ENCODE data around the gene SCN3A. TPM values are rescaled to one million over a fixed set of nuclear protein-coding genes. Genes with fewer than 3 reads are reported as not detected.

The SCN3A gene
- total RNA-seq, 6 donors from 2014 or later = under 0.01 to 7.3 (median 0.78) TPM

- Histone ChIP-seq H3K4me3 (no peak overlapping the region), H3K27me3 (no peaks in the 10 kb centered on the region), H3K36me3 (no peaks in the 10 kb centered on the region), H3K27ac (no peak overlapping the region), H3K4me1 (peaks cover 0 to 5% (median 0%) of the 10 kb centered on the region in 4 donors), H3K9me3 (no peaks in the 10 kb centered on the region)
- ATAC-seq (ENCODE audit: low FRiP score in 2 of 2) (no peak), DNase-seq (no peak)
- WGBS, 2 donors = 86 to 91% methylated on average over 2 of the region's 2 CpGs
- no peak for TF ChIP-seq EP300 (IDR thresholded peaks at IDR 0.05)
- TF ChIP-seq POLR2AphosphoS5 (IDR thresholded peaks at IDR 0.05) = no peak
- no peak for TF ChIP-seq POLR2A (IDR thresholded peaks at IDR 0.05)
- TF ChIP-seq CTCF (IDR thresholded peaks at IDR 0.05) = no peak
Observed at GRCh38 chr2:165205865-165206264, 2.0 kb upstream of the SCN3A start.

GRCh38 chr2:165202239-165202638 lies 1.6 kb downstream of the SCN3A start:
- H3K27me3 ChIP-seq = no peaks in the 10 kb centered on the region
- TF ChIP-seq POLR2AphosphoS5 (IDR thresholded peaks at IDR 0.05) = no peak
- TF ChIP-seq EP300 (IDR thresholded peaks at IDR 0.05) = no peak
- no peak for TF ChIP-seq POLR2A (IDR thresholded peaks at IDR 0.05)
- no peak for TF ChIP-seq CTCF (IDR thresholded peaks at IDR 0.05)
- peaks cover 0 to 5% (median 0%) of the 10 kb centered on the region in 4 donors for H3K4me1 ChIP-seq
- no peak overlapping the region for H3K4me3 ChIP-seq
- DNase-seq (no peak), ATAC-seq (ENCODE audit: low FRiP score in 2 of 2) (no peak)
- H3K36me3 ChIP-seq = no peaks in the 10 kb centered on the region
- H3K9me3 ChIP-seq = no peaks in the 10 kb centered on the region
- H3K27ac ChIP-seq = no peak overlapping the region
- 84 to 95% methylated on average over 1 of the region's 1 CpG for WGBS, 2 donors

DNA sequence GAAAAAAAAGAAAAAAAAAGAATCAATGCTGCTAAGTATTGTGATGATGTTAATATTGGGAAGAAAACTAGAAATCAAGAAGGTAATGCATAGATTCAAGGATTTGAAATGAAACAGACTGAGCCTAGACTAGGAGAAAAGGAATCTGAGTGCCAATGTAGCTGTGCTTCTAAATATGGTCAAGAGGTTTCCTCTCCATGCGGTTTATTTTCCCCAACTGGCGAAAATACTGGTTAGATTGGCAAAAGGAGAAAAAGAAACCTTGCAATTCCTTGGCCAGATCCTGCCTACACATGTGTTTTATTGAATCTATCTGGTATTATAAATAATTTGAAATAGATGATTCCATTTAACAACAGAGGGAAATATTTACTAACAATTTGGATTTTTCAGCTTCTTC lies 5.7 kb downstream of the SCN3A start:
- ATAC-seq (ENCODE audit: low FRiP score in 2 of 2) (no peak), DNase-seq (no peak)
- TF ChIP-seq CTCF (IDR thresholded peaks at IDR 0.05) = no peak
- TF ChIP-seq POLR2AphosphoS5 (IDR thresholded peaks at IDR 0.05) = no peak
- TF ChIP-seq EP300 (IDR thresholded peaks at IDR 0.05) = no peak
- TF ChIP-seq POLR2A (IDR thresholded peaks at IDR 0.05) = no peak
- Histone ChIP-seq H3K36me3 (no peaks in the 10 kb centered on the region), H3K9me3 (no peaks in the 10 kb centered on the region), H3K4me1 (no peaks in the 10 kb centered on the region), H3K27me3 (no peaks in the 10 kb centered on the region), H3K4me3 (no peak overlapping the region), H3K27ac (no peak overlapping the region)
- WGBS, 2 donors = 79 to 80% methylated on average over 2 of the region's 2 CpGs

- 81 to 85% methylated on average over 1 of the region's 1 CpG for WGBS, 2 donors
- no peaks in the 10 kb centered on the region for H3K27me3 ChIP-seq
- no peak overlapping the region for H3K4me3 ChIP-seq
- H3K36me3 ChIP-seq = no peaks in the 10 kb centered on the region
- no peaks in the 10 kb centered on the region for H3K4me1 ChIP-seq
- H3K27ac ChIP-seq = no peak overlapping the region
- TF ChIP-seq CTCF (IDR thresholded peaks at IDR 0.05) (no peak), POLR2A (IDR thresholded peaks at IDR 0.05) (no peak), POLR2AphosphoS5 (IDR thresholded peaks at IDR 0.05) (no peak), EP300 (IDR thresholded peaks at IDR 0.05) (no peak)
- DNase-seq = no peak
- H3K9me3 ChIP-seq = no peaks in the 10 kb centered on the region
- no peak for ATAC-seq (ENCODE audit: low FRiP score in 2 of 2)
Observed at GRCh38 chr2:165197346-165197745, 6.5 kb downstream of the SCN3A start.

DNA sequence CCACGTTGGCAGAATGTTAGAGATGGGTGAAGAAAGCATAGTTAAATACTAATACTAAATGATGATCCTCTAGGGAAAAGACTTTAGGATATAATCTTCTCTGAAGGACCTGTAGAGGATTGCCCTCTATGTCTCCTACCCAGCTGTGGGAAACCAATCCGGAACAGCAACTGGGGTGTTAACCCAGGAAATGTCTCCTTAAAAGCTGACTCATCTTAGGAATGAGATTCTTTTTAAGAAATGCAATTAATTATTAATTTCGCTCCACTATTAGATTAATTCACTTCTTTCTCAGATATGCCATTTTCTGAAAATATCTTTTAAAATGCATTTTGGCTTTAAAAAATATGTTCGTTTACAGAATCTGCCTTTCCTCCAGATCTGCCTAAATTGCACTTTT lies 7.4 kb downstream of the SCN3A start:
- Histone ChIP-seq H3K9me3 (no peaks in the 10 kb centered on the region), H3K27me3 (no peaks in the 10 kb centered on the region), H3K36me3 (no peaks in the 10 kb centered on the region), H3K27ac (no peak overlapping the region), H3K4me1 (no peaks in the 10 kb centered on the region), H3K4me3 (no peak overlapping the region)
- no peak for ATAC-seq (ENCODE audit: low FRiP score in 2 of 2)
- no peak for DNase-seq
- TF ChIP-seq EP300 (IDR thresholded peaks at IDR 0.05) (no peak), POLR2A (IDR thresholded peaks at IDR 0.05) (no peak), POLR2AphosphoS5 (IDR thresholded peaks at IDR 0.05) (no peak), CTCF (IDR thresholded peaks at IDR 0.05) (no peak)
- 82 to 83% methylated on average over 4 of the region's 4 CpGs for WGBS, 2 donors
